ENCODE results near the gene NFKBIZ. TPM values are rescaled to one million over a fixed set of nuclear protein-coding genes. Genes with fewer than 3 reads are reported as not detected.
A peak's percentile ranks its signal among the peaks of the same experiment; 100 is the strongest.

Gene NFKBIZ
- total RNA-seq, 4 donors from 2014 or later, result 49.8 to 103 (median 95.4) TPM

GRCh38 chr3:101835676-101836075 lies 13.6 kb upstream of the NFKBIZ start:
- WGBS, result 89% methylated on average over 2 of the region's 2 CpGs
- peaks cover 0 to 43% (median 41%) of the 10 kb centered on the region in 4 donors for H3K4me1 ChIP-seq
- intact Hi-C loops (cut with DNase I), result no loop called here
- no peak for DNase-seq (ENCODE audit: extremely low spot score)
- no peaks in the 10 kb centered on the region for H3K9me3 ChIP-seq
- no peak for TF ChIP-seq POLR2AphosphoS5 (IDR thresholded peaks at IDR 0.05)
- no peak for TF ChIP-seq POLR2A (IDR thresholded peaks at IDR 0.05; ENCODE audit: low read depth)
- TF ChIP-seq EP300 (IDR thresholded peaks at IDR 0.05), result no peak
- TF ChIP-seq CTCF (IDR thresholded peaks at IDR 0.05), result no peak
- no peaks in the 10 kb centered on the region for H3K27me3 ChIP-seq
- no peaks in the 10 kb centered on the region for H3K36me3 ChIP-seq
- H3K4me3 ChIP-seq, result no peak overlapping the region
- peak overlapping the region in 1 of 4 donors; percentile 72 for H3K27ac ChIP-seq (replicated peaks in 1 of 4)

GRCh38 chr3:101836160-101836559 lies 13.2 kb upstream of the NFKBIZ start:
- 95% methylated on average over 6 of the region's 6 CpGs for WGBS
- Histone ChIP-seq H3K9me3 (no peaks in the 10 kb centered on the region), H3K4me1 (peaks cover 0 to 43% (median 41%) of the 10 kb centered on the region in 4 donors), H3K36me3 (no peaks in the 10 kb centered on the region), H3K27ac (replicated peaks in 1 of 4) (peak overlapping the region in 3 of 4 donors; percentile 61 to 73 (median 72)), H3K27me3 (no peaks in the 10 kb centered on the region), H3K4me3 (no peak overlapping the region)
- intact Hi-C loops (cut with DNase I), result no loop called here
- no peak for DNase-seq (ENCODE audit: extremely low spot score)
- no peak for TF ChIP-seq POLR2AphosphoS5 (IDR thresholded peaks at IDR 0.05)
- TF ChIP-seq EP300 (IDR thresholded peaks at IDR 0.05), result no peak
- TF ChIP-seq CTCF (IDR thresholded peaks at IDR 0.05), result no peak
- TF ChIP-seq POLR2A (IDR thresholded peaks at IDR 0.05; ENCODE audit: low read depth), result no peak

DNA sequence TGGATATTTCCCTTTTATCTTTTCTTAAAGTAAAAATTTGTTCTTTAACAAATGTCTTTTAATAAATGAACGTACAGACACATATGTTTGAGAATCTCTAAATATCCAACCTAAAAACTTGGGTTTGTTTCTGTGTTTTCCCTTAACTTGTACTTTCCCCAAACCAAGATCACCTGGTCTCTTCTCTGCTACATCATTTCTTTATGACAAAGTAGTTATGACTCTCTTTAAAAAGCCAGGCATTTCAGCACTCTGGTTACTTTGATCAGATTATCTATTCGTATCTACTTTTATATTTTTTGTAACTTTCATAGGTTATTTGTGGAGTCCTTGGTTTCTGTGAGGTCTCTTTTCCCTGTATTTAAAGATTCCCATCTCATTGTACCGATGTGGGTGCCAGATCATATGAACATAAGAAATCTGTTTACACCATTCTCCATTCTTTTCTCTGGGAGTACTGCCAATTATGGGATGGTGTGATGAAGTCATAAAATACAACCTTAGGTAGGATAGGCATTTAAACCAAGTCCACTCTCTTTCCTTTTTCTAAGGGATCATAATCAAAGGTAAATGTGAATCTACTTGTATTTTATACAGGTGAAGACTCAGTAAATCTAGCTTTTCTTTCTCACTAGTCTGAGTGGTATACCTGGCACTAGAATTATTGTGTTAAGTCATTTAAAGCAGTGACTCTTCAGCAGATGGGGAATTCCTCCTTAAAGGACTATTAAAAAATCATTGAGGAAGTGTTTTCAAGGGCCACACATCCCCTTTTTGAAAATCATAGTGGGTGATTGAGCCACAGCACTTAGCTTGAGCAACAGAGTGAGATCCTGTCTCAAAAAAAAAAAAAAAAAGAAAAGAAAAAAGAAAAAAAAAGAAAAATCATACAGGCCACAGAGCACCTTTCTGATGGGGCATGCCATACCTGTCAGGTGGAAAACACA lies 12.4 kb upstream of the NFKBIZ start:
- no peak for DNase-seq (ENCODE audit: extremely low spot score)
- Histone ChIP-seq H3K27me3 (no peaks in the 10 kb centered on the region), H3K36me3 (no peaks in the 10 kb centered on the region), H3K4me1 (peaks cover 0 to 43% (median 37%) of the 10 kb centered on the region in 4 donors), H3K9me3 (no peaks in the 10 kb centered on the region), H3K27ac (replicated peaks in 1 of 4) (peak overlapping the region; percentile 61 to 73 (median 70)), H3K4me3 (no peak overlapping the region)
- intact Hi-C loops (cut with DNase I), result no loop called here
- 47% methylated on average over 3 of the region's 3 CpGs for WGBS
- TF ChIP-seq EP300 (IDR thresholded peaks at IDR 0.05), result no peak
- peak in 1 of 2 donors; percentile 45 for TF ChIP-seq POLR2AphosphoS5 (IDR thresholded peaks at IDR 0.05)

DNA sequence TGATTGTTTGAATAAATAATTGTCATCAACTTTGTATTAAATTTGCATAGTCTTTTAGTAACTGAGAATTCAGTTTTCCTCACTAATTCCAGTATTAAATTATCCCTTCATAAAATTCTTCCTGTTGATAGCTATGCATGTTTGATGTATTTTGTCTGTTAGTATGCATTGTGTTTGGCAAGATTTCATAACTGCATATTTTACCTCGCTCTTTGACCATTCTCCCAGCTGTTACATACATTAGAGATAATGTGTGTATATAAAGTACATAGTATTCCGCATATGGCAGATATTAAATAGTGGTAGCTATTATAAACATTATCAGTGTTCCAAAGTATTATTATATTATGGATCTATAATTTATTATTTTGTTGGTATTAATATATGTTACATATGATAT lies 10.6 kb upstream of the NFKBIZ start:
- TF ChIP-seq POLR2A (IDR thresholded peaks at IDR 0.05; ENCODE audit: low read depth) (no peak), POLR2AphosphoS5 (IDR thresholded peaks at IDR 0.05) (no peak), EP300 (IDR thresholded peaks at IDR 0.05) (no peak), CTCF (IDR thresholded peaks at IDR 0.05) (no peak)
- WGBS, result 96% methylated on average over 2 of the region's 2 CpGs
- Histone ChIP-seq H3K4me3 (no peak overlapping the region), H3K27me3 (no peaks in the 10 kb centered on the region), H3K27ac (replicated peaks in 1 of 4) (no peak overlapping the region), H3K4me1 (peaks cover 0 to 37% (median 32%) of the 10 kb centered on the region in 4 donors), H3K9me3 (no peaks in the 10 kb centered on the region), H3K36me3 (no peaks in the 10 kb centered on the region)
- DNase-seq (ENCODE audit: extremely low spot score), result no peak
- intact Hi-C loops (cut with DNase I), result no loop called here

GRCh38 chr3:101840066-101840465 lies 9.2 kb upstream of the NFKBIZ start:
- no peak overlapping the region for H3K27ac ChIP-seq (replicated peaks in 1 of 4)
- no peaks in the 10 kb centered on the region for H3K27me3 ChIP-seq
- DNase-seq (ENCODE audit: extremely low spot score), result no peak
- intact Hi-C loops (cut with DNase I), result loop anchor here (10.0 kb wide), 1 partner anchor 295 kb away; no protein-coding TSS in a partner anchor
- H3K9me3 ChIP-seq, result no peaks in the 10 kb centered on the region
- H3K36me3 ChIP-seq, result no peaks in the 10 kb centered on the region
- TF ChIP-seq EP300 (IDR thresholded peaks at IDR 0.05) (no peak), POLR2AphosphoS5 (IDR thresholded peaks at IDR 0.05) (no peak), POLR2A (IDR thresholded peaks at IDR 0.05; ENCODE audit: low read depth) (no peak), CTCF (IDR thresholded peaks at IDR 0.05) (no peak)
- no peak overlapping the region for H3K4me3 ChIP-seq
- peaks cover 0 to 34% (median 29%) of the 10 kb centered on the region in 4 donors for H3K4me1 ChIP-seq
